ENCODE results near the gene OR2A12.

The OR2A12 gene

GRCh38 chr7:144130730-144131129 lies 44.7 kb downstream of the OR2A12 start:
- Histone ChIP-seq H3K27me3 (replicated peaks; ENCODE audit: insufficient read depth, low read length) (no peaks in the 10 kb centered on the region), H4K20me1 (ENCODE audit: insufficient read depth, low read length) (no peaks in the 10 kb centered on the region), H2AFZ (ENCODE audit: low read length) (no peak overlapping the region), H3K36me3 (replicated peaks; ENCODE audit: insufficient read depth, low read length) (no peaks in the 10 kb centered on the region), H3K4me1 (ENCODE audit: low read length) (peaks cover 7% of the 10 kb centered on the region; the same call in 1 of the 2 replicates), H3F3A (ENCODE audit: insufficient read depth, low read length) (no peaks in the 10 kb centered on the region), H3K9ac (ENCODE audit: low read length) (no peak overlapping the region), H3K27ac (ENCODE audit: low read length) (no peak overlapping the region), H3K4me2 (ENCODE audit: low read depth, low read length) (no peak overlapping the region), H3K9me3 (replicated peaks; ENCODE audit: insufficient read depth, low read length) (no peaks in the 10 kb centered on the region), H3K9me2 (replicated peaks; ENCODE audit: insufficient read depth, low read length) (no peaks in the 10 kb centered on the region), H3K4me3 (ENCODE audit: low read length) (no peak overlapping the region), H3K79me2 (ENCODE audit: low read length) (no peaks in the 10 kb centered on the region)
- TF ChIP-seq EZH2phosphoT487 (IDR thresholded peaks at IDR 0.05; ENCODE audit: low read length) (no peak), CTCF (IDR thresholded peaks at IDR 0.05; ENCODE audit: low read length) (no peak), EZH2 (optimal IDR thresholded peaks at IDR 0.05; ENCODE audit: low read depth, low read length) (no peak)
- no peak for DNase-seq

- Histone ChIP-seq H3K9me3 (replicated peaks; ENCODE audit: insufficient read depth, low read length) (no peaks in the 10 kb centered on the region), H3K4me2 (ENCODE audit: low read depth, low read length) (no peak overlapping the region), H3K27me3 (replicated peaks; ENCODE audit: insufficient read depth, low read length) (no peaks in the 10 kb centered on the region), H3K79me2 (ENCODE audit: low read length) (no peaks in the 10 kb centered on the region), H3K9me2 (replicated peaks; ENCODE audit: insufficient read depth, low read length) (no peaks in the 10 kb centered on the region), H4K20me1 (ENCODE audit: insufficient read depth, low read length) (no peaks in the 10 kb centered on the region), H3K27ac (ENCODE audit: low read length) (no peak overlapping the region), H2AFZ (ENCODE audit: low read length) (no peak overlapping the region), H3F3A (ENCODE audit: insufficient read depth, low read length) (no peaks in the 10 kb centered on the region), H3K4me1 (ENCODE audit: low read length) (no peaks in the 10 kb centered on the region; the same call in 1 of the 2 replicates), H3K4me3 (ENCODE audit: low read length) (no peak overlapping the region), H3K36me3 (replicated peaks; ENCODE audit: insufficient read depth, low read length) (no peaks in the 10 kb centered on the region), H3K9ac (ENCODE audit: low read length) (no peak overlapping the region)
- no peak for DNase-seq
- TF ChIP-seq CTCF (IDR thresholded peaks at IDR 0.05; ENCODE audit: low read length) (no peak), EZH2phosphoT487 (IDR thresholded peaks at IDR 0.05; ENCODE audit: low read length) (no peak), EZH2 (optimal IDR thresholded peaks at IDR 0.05; ENCODE audit: low read depth, low read length) (no peak)
Measured at GRCh38 chr7:144132262-144132661, 46.2 kb downstream of the OR2A12 start.

- TF ChIP-seq EZH2 (optimal IDR thresholded peaks at IDR 0.05; ENCODE audit: low read depth, low read length), result no peak
- no peak for TF ChIP-seq EZH2phosphoT487 (IDR thresholded peaks at IDR 0.05; ENCODE audit: low read length)
- TF ChIP-seq CTCF (IDR thresholded peaks at IDR 0.05; ENCODE audit: low read length), result no peak
- H3K36me3 ChIP-seq (replicated peaks; ENCODE audit: insufficient read depth, low read length), result no peaks in the 10 kb centered on the region
- no peaks in the 10 kb centered on the region for H3K9me2 ChIP-seq (replicated peaks; ENCODE audit: insufficient read depth, low read length)
- DNase-seq, result no peak
- no peaks in the 10 kb centered on the region for H3K27me3 ChIP-seq (replicated peaks; ENCODE audit: insufficient read depth, low read length)
- H3K27ac ChIP-seq (ENCODE audit: low read length), result no peak overlapping the region
- H3K4me2 ChIP-seq (ENCODE audit: low read depth, low read length), result no peak overlapping the region
- no peaks in the 10 kb centered on the region for H3K4me1 ChIP-seq (ENCODE audit: low read length)
- no peak overlapping the region for H3K4me3 ChIP-seq (ENCODE audit: low read length)
- no peaks in the 10 kb centered on the region for H3K79me2 ChIP-seq (ENCODE audit: low read length)
- no peaks in the 10 kb centered on the region for H3F3A ChIP-seq (ENCODE audit: insufficient read depth, low read length)
- no peaks in the 10 kb centered on the region for H3K9me3 ChIP-seq (replicated peaks; ENCODE audit: insufficient read depth, low read length)
- H4K20me1 ChIP-seq (ENCODE audit: insufficient read depth, low read length), result no peaks in the 10 kb centered on the region
- H3K9ac ChIP-seq (ENCODE audit: low read length), result no peak overlapping the region
- no peak overlapping the region for H2AFZ ChIP-seq (ENCODE audit: low read length)
Measured at GRCh38 chr7:144133307-144133706, 47.2 kb downstream of the OR2A12 start.
